Measurements from ENCODE around the gene DTX4.
A peak's percentile ranks its signal among the peaks of the same experiment; 100 is the strongest.

Gene DTX4

DNA sequence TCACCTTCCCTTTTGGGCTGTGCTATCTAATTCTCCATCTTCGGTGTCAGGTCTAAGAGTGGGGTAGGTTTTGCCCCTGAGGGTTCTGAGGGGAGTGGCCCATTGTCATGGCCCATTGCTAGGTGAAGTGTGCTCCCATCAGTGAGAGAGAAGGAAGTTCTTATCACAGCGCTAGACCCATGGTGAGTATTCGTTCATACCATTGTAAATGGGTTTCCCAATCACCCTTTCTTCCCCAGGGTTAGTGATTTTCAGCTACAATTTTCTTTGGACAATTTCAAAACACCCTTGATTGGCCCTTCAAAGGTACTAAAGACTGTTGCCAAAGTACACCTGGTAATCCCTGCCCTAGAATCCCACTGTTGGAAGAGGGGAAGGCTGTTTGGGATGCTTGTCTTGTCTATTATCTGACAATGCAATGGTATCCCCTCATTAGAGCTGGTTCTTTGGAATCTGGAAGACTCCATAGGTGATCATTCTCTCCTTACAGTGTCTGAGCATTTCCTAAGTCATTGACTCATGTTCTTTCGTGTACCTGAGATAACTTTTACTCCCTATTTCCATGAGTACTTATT lies 20.6 kb downstream of the DTX4 start:
- DNase-seq, result no peak

GRCh38 chr11:59193587-59194130 lies 21.7 kb downstream of the DTX4 start:
- DNase-seq, result no peak

DNA sequence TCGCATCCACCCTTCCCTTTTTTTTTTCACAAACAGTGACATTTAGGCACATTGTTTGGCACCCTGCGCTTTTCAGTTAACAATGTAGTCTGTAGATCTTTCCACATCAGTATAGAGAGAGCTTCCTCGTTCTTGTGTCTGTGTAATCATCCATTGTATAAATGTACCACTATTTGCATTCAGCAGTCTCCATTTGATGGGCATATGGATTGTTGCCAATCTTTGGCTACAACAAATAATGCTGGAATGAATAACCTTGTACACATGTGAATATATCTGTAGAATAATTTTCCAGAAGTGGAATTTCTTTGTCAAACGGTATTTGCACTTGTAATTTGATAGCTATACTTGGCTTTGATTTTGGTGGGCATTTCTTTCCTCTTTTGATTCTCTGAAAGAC lies 23.7 kb downstream of the DTX4 start:
- DNase-seq, result no peak

GRCh38 chr11:59196777-59197176 lies 24.8 kb downstream of the DTX4 start:
- no peak for DNase-seq

DNA sequence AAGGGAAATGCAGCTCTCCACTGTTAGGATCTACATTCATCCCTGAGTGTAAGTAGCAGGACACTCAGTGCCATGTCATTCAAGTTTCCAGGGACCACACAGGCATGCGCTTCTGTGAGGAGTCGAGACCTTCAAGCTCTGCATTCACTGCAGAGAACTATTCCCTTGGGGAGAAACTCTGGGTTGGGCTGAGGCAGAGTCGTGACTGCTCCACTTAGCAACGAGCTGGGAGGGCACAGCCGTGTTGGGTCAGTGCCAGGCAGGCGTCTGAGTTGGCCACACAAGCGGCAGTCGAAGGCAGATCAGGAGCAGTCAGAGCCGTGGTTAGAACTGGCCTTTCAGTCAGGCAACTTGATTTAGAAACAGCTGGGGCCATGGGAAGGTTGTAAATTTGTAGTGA lies 26.1 kb downstream of the DTX4 start:
- DNase-seq, result peak; percentile 83

GRCh38 chr11:59198726-59199125 lies 26.8 kb downstream of the DTX4 start:
- DNase-seq, result no peak

- no peak for DNase-seq
These were observed 27.9 kb downstream of the DTX4 start for GRCh38 chr11:59199546-59200422.

DNA sequence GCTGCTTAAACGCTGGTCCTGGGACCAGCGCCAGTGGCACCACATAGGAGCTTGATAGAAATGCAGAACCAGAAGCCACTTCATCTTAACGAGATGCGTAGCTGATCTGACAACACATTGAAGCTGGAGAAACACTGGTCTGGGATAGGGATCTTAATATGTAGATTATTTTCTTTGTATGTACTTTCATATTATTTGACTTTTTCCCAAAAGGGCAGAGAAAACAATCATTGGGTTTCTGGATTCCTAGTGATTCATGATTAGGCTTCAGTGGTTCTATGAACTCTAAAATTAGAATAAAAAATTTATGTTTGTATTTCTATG lies 28.5 kb downstream of the DTX4 start:
- no peak for DNase-seq

- no peak for DNase-seq
These were observed 29.4 kb downstream of the DTX4 start for GRCh38 chr11:59201353-59201752.

DNA sequence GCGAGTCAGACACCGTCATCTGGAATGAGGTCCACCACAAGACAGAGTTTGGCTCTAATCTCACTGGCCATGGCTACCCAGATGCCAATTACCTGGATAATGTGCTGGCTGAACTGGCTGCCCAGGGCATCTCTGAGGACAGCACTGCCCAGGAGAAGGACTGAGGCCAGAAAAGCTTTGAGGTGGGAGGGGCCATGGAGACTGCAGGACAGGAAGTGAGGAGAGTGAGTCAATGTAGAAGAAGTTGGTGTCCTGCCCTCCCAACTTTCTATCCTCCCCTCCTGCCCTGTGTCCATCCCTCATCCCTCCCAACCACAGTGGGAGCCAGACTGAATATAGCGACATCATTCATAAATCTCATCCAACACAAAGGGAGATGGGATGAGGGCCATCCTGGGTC lies 32.8 kb downstream of the DTX4 start:
- no peak for DNase-seq

DNA sequence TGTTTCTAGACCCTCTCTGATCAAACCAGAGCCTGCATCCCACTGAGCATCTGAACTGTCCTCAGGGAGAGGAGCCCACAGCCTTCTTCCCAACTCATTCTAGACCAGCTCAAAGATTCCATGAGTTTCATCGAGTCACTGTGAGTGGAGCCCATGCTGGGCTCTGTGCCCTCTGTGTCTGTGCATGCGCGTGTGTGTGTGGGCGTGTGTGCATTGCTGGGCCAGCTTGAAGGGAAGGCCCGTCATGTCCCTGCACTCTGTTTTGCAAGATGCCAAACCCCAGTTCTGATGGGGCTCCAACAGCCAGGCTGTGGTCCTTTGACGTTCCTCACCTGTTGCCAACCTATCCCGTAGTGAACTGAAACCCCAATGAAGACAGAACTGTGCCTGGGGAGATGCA lies 33.7 kb downstream of the DTX4 start:
- no peak for DNase-seq

GRCh38 chr11:59206635-59207034 lies 34.7 kb downstream of the DTX4 start:
- peak; percentile 46 for DNase-seq

- DNase-seq, result peak; percentile 67
These were observed 36.1 kb downstream of the DTX4 start for GRCh38 chr11:59207988-59208451.

DNA sequence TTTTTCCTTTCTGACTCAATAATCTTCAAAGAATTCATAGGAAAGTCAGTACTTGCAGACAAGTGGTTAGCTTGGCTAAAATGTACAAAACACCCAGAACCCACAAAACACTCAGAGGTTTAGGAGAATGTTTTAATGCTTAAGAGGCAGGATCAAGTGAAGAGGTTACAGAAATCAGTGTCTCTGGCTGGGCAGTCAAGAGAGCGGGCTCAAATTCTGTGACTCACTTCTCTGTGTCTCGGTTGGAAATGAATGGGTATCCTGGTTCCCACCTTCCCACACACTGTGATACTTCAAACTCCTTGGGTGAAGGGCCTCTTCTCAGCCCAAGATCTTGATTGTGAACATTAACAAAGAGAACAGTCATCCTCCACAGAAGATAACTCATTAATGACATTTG lies 37.0 kb downstream of the DTX4 start:
- no peak for DNase-seq

DNA sequence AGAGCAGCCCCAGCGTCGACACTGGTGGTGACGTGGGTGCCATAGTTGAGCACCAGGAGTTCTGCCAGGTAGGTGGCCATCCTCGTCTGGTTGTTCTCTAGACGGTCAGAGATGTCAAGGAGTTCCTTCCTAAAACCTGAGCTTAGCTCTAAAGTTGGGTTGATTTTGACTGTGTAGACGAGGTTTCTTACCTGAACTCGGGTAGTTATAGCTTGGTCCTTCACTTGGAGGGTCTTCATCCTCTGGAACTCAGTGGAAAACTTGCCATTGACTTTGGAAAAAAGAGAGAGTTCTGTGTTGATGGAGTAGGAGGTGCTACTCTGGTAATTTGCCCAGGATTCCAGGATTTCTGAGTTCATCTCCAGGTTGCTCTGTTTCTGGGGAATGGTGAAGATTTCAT lies 40.3 kb downstream of the DTX4 start:
- no peak for DNase-seq

DNA sequence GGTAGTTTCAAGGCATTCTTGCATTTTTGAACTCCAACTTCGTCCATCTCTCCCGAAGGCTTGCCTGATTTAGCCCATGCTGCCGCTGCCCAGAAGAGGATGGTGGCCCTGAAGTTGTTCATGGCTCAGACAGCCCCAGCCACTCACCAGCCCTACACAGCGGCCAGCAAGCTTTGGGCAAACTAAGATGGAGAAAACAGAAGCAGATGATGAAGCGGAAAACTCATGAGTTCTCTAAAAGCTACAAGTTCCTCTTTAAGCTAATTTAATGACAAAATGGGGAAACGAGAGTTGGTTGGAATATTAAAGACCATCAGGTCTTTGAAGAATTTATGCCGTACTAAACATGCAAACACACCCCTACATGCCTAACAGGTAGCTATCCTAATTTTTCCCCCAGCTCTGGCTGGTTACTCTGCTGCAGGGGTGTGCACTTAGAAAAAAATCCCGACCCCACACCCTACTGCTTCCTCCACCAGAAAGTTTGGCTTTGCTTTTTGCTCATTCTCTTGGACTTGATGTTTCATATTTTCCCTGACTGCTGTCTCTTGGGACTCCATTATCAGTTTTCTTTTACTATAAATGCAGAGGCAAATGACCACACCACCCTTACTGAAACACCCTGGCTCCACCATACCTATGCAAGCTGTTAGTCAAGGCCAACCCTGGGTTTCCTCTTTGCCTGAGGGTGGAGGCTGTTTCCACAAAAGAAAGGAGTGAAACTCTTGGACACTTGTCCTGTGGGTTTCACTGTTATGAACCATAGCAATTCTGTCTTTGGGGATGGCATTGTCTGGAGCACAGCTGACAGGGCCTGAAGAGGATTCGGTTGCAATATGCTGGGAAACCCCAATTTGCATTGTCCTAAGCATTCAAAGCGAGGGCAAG lies 41.1 kb downstream of the DTX4 start, which contains the start of gene MPEG1:
Gene MPEG1, minus strand, starts transcription at position 184 of the 888 bp plus-strand sequence. Its CDS starts 62 bp downstream, at position 122.
- no peak for DNase-seq

GRCh38 chr11:59214141-59214893 lies 42.4 kb downstream of the DTX4 start:
- no peak for DNase-seq

DNA sequence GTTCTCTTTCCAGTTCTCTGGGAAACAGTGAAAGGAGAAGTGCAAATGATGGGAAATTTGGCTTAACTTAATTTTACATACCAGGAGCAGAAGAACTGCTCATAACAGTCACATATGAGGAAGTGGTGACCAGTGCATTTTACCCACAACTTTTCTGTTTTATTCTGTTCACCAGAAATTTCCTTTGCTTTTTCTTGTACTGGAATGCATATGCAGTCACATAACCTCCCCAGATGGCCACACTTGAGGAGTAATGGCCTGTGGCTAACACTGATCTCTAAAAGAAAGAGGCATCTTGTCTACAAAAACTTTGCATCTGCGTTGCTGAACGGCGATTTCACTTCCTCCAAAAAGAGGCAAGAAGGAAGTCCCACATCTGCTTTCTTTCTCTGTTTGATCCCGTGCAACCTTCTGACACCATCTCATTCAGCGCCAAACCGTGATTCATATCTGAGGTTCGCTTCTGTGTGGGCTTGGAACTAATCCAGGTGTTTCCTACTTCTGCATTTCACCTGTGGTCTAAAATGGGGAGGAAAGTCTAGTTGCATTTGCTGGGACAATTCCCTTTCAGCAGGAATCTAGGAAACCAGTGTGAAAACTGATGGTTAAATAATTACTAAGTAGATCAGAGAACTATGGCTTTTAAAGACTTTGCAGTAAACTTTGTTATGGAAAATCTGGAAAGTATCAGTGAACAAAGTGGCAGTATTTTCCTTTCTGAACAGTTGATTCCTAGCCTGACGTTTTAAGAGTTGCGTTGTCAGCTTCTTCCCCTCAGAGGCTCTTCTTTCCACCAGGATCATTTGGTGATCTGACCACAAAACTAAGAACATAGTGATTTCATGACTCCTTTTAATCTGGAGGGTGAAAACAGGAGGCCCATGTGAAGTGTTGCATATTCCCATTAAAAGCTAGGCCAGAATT lies 45.0 kb downstream of the DTX4 start:
- DNase-seq, result peak; percentile 46

- no peak for DNase-seq
These were observed 46.4 kb downstream of the DTX4 start for GRCh38 chr11:59218319-59218718.

DNA sequence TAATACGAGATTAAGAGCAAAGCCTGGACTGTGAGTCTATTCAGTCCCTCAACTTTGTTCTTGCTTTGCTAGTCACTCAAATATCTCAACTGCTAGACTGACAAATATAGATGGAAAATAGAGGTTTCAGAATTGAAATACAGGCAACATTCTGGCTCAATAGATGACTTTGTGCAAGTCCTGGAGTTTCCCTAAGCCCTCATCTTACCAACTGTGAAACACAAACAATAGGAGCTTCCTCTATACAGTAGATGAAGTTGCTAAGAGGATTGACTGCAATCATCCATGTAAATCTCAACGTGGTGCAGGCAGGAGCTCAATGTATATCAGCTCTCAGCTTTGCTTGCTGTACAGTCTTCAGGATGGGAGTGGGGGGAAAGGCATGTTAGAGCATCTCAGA lies 47.0 kb downstream of the DTX4 start:
- DNase-seq, result no peak

DNA sequence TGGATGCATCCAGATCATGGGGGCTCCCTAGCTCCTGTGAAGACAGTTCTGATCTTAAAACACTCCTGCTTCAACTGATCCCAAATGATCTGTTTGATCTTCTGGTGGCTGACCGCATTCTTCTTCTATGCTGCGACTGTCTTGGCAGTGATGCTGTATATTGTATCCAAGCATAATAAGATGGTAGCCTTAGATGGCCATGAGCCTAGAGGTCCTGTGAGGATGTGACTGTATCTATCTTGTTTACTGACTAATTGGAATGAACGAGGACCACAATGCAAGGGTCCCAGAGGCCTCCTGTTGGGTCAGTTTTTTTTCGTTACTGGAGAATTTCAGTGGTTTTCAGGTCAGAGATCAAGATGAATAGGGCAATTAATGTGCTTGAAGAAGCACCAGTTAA lies 47.9 kb downstream of the DTX4 start:
- no peak for DNase-seq

All from midbrain (tissue), 1 donor.